NOMO-1 treated with dmso at 0.1 percent for 144 hours (cell line): ENCODE data around the gene TOX3.

ENCODE experiments used
- DNase-seq: peaks from one replicate; lab custom pipeline; 2025; ENCODE audit not compliant: unreplicated experiment; lab: John Stamatoyannopoulos, UW

Gene TOX3

GRCh38 chr16:52494145-52494544 is 52.8 kb downstream of the TOX3 start:
- DNase-seq, result no peak

DNA sequence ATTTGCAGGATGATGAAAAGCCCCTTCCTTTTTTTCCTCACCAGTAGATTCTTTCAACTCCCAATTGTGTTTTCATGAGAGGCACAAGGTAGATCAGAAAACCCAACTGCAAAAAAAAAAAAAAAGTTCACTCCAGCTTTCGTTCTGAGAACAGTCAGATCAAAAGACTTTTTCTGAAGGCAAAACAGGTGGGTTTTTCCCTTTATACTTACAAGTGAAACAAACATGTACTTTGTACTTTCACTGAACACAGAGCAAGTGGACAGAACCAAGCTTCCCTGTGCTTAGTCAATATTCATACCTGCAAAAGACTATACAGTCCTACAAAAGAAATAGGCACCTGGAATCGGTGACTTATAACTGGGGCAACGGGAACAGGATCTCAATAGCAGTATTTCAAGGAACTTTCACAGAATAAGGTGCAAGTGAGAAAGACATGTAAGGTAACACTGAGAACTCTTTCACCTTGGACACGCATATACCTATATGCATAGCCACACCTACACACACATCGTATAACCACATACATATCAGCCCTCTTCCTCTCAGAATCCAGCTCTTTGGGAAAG is 54.1 kb downstream of the TOX3 start:
- DNase-seq, result no peak

DNA sequence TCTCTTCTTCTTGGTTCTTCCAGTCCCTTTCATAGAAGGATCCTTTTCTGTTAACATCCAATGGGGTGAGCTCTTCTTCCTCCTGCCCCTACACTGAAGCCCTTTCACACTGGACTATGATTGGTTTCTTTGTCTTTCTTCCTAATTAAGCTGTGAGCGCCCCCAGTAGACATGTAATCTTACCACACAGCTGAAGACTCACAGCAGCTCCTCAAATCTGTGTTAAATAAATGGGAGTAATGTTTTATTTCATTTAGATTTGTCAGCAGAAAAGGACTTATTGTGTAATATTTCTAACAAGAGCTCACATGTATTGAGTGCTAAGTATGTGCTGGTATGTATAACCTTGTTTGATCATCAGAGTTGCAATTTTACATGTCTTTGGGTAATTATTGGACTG is 55.7 kb downstream of the TOX3 start:
- DNase-seq, result no peak

- no peak for DNase-seq
Measured at GRCh38 chr16:52489894-52490293, 57.0 kb downstream of the TOX3 start.

DNA sequence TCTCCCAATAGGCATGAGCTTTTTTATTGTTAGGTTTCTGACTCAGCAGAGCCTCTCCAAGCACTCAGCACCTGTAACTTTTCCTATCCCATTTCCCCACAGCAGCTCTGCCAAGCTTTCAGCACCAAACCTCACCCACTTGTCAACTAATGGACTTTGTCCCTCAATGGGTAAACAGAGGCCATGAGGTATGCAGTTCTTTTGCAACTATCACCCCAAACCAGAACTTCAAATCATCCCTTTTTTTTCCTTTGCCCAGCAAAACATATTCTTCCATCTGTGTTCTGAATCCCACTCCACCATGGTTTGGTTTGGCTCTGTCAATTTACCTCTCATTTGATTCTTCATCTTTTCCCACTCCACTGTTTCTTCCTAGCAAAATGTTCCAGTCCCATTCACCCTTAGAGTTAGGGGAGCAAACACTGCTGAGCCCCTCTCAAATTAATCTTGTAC is 58.1 kb downstream of the TOX3 start:
- no peak for DNase-seq

DNA sequence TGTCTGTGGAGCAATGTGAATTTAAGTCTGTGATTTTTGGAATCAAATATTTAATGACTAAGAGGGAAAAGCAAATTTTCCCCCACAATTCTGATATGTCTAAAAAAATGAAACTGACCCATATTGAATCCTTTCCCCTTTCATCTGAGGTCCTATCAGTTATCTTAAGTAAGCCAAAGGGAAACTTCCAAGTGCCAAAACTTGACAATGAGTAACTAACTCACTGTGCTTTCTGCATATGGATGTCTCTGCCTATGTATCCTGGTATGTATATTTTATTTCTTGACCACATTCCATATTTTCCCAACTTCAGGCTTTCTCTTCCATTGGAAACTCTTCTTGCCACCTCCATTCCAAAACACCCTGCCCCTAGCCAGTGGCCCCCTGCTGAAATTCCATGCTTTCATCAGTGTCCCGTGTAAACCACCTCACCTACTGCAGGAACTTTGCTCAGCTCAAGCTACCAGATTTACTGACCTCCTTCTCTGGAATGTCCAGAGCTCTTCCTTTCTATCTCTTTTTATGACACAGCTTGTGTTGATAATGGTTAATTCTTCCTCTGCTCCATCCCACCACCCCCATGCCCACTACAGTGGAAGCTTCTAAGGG is 59.0 kb downstream of the TOX3 start:
- DNase-seq, result no peak

GRCh38 chr16:52480237-52480636 is 66.7 kb downstream of the TOX3 start:
- DNase-seq, result no peak

GRCh38 chr16:52476111-52476510 is 70.8 kb downstream of the TOX3 start:
- no peak for DNase-seq

GRCh38 chr16:52474679-52475078 is 72.3 kb downstream of the TOX3 start:
- DNase-seq, result no peak

- no peak for DNase-seq
Measured at GRCh38 chr16:52473096-52473495, 73.8 kb downstream of the TOX3 start.

DNA sequence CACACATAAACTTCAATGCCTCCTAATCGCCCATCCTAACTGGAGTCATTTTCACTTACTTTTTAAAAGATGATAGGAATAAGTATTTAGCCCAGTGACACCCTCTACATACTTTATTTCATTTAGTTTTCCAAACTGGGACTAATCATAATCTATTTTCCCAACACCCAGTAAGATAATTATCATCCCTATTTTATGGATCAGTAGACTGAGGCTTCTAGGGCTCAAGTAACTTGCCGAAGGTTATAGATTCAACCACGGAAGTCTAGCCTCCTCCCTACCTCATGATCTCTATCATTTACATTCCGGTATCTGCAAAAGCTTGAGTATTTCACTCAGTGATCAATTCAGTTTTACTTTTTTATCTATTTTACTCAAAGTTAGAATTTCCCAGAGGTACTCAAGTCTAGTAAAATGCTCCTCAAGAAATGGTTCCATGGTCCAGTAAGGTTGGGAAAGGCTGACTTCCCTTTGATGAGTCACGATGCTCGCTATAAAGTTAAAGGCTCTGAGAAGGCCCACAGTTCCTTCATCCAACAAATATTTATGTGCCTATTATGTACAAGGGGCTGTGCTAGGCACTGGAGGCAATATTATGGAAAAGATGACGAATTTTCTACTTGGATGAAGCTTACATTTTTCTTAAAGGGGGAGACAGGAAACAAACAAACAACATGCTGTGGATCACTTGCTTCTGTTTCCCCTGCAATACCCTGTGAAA is 75.1 kb downstream of the TOX3 start:
- no peak for DNase-seq

- no peak for DNase-seq
Measured at GRCh38 chr16:52470585-52470984, 76.4 kb downstream of the TOX3 start.

DNA sequence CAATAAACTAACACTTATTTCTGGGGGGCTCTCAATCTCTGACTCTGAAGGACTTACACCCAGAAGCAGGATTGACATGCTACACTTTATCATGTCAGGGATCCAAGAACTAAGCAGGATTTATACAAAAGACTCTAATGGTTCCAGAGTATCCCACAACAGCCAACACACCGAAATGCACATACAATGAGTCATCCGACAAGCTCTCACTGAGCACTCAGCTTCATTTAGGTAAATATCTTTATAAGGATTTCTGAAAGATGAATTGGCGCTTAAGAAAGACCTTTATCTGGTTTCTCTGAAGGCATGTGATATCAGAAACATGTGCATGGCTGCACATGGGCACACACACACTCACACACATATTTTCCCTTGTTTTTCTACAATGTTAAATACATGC is 77.2 kb downstream of the TOX3 start:
- no peak for DNase-seq

DNA sequence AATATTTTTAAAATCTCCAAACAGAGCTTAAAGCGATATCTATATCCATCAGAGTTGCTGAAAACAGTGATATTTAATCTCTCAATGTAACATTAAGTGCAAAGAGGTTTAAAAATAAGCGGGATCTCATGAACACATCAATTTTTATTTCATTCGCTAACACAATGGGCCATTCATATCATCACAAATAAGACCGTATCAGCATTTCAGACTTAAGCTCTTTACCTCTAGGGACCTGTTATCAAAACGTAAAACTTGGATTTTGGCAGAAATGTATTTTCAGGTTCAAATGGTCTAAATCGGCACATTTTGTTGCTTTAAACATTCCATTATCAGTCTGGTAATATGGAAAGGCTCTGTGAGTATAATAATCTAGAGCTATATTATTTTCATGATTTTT is 77.9 kb downstream of the TOX3 start:
- DNase-seq, result no peak

DNA sequence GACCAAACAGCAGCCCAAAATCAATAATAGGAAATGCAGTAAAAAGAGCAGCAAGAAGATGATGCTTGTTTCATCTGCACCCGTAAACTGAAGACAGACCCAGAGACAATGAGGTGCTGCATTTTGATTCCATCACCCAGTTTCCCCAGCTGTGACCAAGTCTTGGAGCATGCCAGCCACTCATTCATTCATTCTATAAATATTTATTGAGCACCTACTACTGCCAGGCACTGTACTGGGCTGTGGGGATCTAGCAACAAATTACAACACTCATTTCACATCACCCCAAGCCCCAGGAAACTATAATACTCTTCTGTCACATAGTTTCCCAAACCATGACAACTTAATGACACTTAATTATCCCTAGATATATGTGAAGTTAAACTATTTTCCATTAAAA is 79.2 kb downstream of the TOX3 start:
- no peak for DNase-seq

- no peak for DNase-seq
Measured at GRCh38 chr16:52466994-52467393, 79.9 kb downstream of the TOX3 start.

- no peak for DNase-seq
Measured at GRCh38 chr16:52465711-52466267, 81.2 kb downstream of the TOX3 start.

DNA sequence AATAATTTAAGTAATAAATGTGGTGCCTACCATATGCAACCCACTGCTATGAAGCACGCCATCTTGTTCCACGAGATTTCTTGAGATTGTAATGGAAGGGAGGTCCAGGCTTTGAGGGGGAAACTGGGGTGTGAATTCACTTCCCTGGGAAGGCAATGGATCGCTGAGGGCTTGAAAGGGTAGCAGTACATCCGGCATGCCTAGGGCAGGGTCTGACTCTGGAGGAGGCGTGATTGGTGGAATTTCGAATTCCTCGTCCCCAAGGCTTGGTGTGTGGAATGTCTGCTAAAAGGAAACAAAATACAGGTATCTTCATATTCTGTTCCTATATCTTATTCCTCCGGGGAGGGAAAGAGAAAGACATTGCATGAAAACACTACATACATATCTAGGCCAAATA is 83.0 kb downstream of the TOX3 start:
- no peak for DNase-seq

DNA sequence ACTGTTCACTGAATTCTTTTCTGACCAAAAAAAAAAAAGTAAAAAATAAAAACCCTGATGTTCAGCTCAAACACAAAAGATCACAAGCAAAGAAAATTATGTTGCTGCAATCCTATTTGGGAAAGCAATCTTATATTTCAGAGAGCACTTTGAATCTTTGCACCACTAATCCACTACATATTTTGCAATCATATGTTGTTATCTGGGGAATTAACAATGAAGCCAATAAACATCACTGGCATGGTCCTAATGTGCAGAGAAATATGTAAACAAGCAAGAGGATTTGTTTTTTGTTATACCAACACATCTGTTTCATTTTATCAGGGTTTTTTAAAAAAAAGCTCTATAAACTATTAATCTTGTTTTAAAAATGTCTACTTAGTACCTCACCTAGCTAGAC is 84.1 kb downstream of the TOX3 start:
- no peak for DNase-seq

- no peak for DNase-seq
Measured at GRCh38 chr16:52460639-52461178, 86.2 kb downstream of the TOX3 start.

- DNase-seq, result no peak
Measured at GRCh38 chr16:52456368-52456767, 90.6 kb downstream of the TOX3 start.
